Astrocyte of the cerebellum (primary cell): ENCODE measurements around the gene NXPH4.

ENCODE experiments used
- DNase-seq: peaks from one replicate; pipeline ENCODE4 v3.0.0-alpha.2; 2011; ENCODE audit warnings: low read depth
- H3K4me3 ChIP-seq: 2 replicates; pipeline ENCODE4 v1.5.1; 2011; ENCODE audit warnings: mild to moderate bottlenecking, low read depth, low read length, moderate library complexity
- in situ Hi-C: cut with HindIII; loops from 2 replicates; pipeline ENCODE4 v1.10.0; 2017; ENCODE audit warnings: low sequenced_read_pairs
- TF ChIP-seq, protein P1 (sequence below): IDR thresholded peaks from 2 replicates; pipeline ENCODE4 v1.5.1; 2012; ENCODE audit warnings: low read length, low read depth, moderate library complexity, mild to moderate bottlenecking; ENCODE audit errors: missing control alignments

Gene NXPH4

DNA sequence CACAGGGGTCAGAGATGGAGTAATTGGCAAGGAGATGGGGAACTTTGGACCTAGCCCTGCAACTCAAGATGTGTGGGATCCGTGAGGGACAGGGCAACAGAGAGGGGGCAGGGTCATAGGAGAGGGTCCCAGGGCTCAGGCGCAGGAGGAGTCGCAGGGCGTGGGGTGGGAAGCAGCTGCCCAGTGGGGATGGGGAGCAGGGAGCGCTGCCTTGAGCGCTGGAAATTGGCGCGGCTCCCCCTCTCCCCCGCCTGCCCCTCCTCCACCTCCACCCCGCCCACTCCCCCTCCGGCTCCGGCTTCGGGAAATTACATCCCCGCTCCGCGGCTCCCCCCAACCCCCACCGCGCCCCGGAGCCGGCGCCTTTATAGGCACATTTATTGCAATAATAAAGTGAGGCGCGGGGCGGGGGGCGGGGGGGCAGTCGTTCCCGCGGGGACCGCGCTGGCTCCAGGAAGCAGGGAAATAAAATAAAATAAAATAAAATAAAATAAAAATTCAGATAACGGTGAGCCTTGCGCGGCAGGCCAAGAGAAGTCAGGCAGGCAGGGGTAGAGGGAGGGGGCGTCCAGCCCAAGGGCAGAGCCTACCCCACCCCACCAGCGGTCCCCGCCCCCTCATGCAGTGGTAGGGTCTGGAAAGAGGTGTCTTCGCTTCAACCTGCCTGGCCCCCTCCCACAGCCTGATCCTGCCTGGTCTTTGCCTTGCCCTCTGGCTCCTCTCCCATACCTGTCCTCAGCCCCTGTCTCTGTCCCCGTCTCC is 3.6 kb downstream of the NXPH4 start:
- in situ Hi-C loops: no loop called here
- DNase-seq: no peak
- TF ChIP-seq, protein P1, sequence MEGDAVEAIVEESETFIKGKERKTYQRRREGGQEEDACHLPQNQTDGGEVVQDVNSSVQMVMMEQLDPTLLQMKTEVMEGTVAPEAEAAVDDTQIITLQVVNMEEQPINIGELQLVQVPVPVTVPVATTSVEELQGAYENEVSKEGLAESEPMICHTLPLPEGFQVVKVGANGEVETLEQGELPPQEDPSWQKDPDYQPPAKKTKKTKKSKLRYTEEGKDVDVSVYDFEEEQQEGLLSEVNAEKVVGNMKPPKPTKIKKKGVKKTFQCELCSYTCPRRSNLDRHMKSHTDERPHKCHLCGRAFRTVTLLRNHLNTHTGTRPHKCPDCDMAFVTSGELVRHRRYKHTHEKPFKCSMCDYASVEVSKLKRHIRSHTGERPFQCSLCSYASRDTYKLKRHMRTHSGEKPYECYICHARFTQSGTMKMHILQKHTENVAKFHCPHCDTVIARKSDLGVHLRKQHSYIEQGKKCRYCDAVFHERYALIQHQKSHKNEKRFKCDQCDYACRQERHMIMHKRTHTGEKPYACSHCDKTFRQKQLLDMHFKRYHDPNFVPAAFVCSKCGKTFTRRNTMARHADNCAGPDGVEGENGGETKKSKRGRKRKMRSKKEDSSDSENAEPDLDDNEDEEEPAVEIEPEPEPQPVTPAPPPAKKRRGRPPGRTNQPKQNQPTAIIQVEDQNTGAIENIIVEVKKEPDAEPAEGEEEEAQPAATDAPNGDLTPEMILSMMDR: no peak
- no peak overlapping the region for H3K4me3 ChIP-seq

DNA sequence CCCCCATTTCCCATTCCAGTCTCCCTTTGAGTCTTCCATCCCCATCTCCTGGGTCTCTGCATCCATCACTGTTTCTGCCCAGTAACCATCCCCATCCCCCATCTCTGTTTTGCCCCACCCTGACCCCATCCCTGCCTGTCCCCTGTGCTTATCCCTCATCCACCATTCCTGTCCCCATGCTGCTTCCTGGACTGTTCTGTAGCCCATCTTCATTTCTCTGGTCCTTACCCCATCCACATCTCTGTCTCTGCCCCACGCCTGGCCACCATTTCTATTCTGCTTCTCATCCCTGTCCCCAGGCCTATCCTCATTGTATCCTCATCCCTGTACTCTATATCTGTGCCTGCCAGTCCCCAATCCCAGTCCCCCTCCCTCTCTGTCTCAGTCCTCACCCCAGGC is 4.2 kb downstream of the NXPH4 start:
- TF ChIP-seq, protein P1: no peak
- DNase-seq: no peak
- H3K4me3 ChIP-seq: no peak overlapping the region
- in situ Hi-C loops: no loop called here

DNA sequence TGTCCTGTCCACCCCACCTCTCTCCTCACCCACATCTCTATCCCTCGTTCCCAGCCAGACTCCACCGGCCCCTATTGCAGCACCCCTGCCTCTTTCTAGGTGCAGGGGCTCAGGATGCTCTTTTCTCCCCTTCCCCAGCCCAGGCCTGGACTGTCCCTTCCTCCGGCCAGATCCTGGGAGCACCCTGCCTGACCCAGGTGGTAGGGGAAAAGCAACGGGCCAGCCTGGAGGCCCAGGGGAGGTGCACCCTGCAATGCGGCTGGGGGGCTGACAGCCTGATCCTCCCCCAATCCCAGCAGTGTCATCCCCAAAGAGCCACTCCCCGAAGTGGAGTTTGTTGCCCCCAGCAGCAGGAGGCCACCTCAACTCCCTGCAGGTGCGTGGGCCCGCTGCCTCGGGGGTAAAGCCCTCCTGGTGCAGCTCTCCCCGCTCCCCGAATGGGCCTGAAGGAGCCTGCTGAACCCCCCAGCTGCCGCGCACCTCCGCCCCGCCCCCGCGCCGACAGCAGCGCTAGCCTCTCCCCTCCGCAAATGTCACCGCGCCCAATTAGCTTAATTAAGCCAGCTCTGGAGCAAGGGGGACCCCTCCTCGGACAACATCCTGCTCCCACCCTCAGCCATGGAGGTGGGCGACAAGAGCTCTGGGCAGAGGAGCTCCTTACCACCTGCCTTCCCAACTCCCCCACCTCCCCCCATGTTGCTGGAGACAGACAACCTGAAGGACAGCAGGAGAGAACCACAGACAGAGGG is 4.7 kb downstream of the NXPH4 start:
- in situ Hi-C loops: no loop called here
- H3K4me3 ChIP-seq: no peak overlapping the region
- TF ChIP-seq, protein P1: no peak
- no peak for DNase-seq

DNA sequence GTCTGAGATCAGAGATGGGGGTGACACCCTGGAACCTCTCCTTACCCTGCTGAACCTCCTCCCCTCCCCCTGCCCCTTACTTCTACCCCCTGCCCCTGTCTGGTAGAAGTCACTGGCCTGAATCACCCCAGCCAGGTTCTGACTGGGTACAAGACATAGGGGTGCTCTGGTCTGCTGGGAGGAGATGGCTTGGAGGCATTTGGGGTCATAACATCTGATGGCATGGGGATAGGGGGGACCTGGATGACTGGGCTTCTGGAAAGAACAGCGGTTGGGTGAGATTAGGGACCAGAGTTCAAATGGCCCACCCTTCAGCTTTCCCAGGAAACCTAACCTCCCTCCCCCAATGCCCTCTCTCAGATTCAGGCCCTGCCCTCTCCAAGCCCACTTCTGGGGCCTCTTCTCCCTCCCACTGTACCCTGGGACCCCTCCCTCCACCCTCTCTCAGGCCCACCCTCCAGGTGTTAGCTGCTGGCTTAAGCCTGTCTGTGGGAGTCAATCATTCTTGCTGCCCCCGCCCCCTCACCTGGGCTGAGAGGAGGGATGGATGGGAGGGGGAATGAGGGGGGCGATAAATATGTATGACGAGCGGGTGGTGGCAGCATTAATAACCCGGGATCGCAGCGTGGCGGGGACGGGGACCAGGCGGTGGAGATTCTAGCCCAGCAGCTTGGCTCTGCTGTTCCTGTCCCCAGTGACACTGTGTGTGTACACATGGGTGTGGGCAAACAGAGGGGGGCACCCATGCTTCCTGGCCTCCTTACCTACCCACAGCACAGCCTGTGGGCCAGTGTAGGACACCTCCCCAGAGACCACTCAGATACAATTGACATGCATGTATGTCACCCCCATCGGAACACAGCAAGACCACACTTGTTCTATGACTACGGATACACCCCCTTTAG is 5.9 kb downstream of the NXPH4 start:
- in situ Hi-C loops: no loop called here

DNA sequence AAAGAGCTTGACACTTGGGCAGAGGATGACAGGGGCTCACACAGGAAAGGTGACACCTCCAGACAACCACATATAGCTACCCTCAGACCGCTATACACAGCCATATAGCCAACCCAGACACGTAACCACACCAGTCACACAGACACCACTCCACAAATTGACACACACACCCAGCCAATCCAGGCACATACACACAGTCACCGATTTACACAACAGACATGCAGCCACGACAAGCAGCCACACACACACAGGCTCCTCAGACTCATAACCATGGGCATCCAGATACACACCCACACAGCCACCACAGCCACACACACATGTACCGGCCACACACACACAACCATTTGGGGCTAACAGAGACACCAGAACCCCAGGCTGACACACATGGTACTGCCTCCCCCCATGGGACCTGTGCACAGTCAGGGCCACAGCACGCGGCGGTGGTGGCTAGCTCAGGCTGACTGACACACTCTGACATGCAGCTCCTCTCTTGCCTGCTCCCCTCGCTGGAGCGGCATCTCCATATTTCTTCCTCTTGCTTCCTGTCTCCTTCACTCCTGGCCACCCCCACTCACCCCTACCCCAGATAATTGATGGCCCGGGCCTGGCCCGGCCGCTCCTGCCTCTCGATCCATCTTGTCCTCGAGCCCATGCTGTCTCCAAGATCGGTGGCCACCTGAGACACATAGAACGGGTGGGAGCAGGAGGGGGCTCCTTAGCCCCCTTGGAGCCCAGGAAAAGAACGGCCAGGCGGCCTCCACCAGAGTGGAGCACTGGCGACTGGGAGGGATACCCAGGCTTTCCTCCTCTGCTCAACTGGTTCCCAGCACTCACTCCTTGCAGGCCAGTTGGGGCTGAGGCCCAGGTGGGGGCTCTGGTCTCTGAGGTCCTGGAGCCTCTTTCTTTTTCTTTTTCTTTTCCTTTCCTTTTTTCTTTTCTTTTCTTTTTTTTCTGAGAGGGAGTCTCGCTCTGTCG is 6.9 kb downstream of the NXPH4 start:
- DNase-seq: no peak
- TF ChIP-seq, protein P1: no peak
- no peak overlapping the region for H3K4me3 ChIP-seq
- in situ Hi-C loops: no loop called here

More for the DNA sequence above, 5.9 kb downstream of the NXPH4 start:
- DNase-seq: no peak
- TF ChIP-seq, protein P1: no peak
- H3K4me3 ChIP-seq: no peak overlapping the region
